Stimulated activated naive CD4-positive, alpha-beta T cell treated with Interleukin-2 at 50 U/mL for 16 hours (primary cell): Measurements from ENCODE around the gene SMIM20.

Experiments
- DNase-seq: peaks from one replicate; lab custom pipeline; 2025; lab: John Stamatoyannopoulos, UW

SMIM20 gene

DNA sequence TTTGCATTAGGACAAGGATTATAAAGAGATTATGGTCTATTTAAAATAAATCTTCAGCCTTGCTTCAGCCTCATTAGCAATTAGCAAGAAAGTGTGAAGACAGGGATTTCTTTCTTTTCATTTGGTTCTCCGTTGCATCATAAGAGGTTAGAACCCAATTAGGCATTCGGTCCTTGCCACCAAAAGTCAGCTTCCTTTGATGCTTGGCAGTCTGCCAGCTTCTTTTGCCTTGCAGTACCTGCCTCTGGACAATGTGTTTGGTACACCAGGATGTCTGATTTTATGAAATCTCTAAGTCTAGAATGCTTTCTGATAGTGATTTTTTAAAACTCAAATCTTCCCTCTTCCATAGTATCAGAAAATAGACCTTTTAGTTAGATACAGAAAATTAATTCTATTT is 12.4 kb downstream of the SMIM20 start:
- no peak for DNase-seq

GRCh38 chr4:25927361-25928195 is 13.6 kb downstream of the SMIM20 start:
- DNase-seq = no peak

- DNase-seq = no peak
Observed at GRCh38 chr4:25928379-25929297, 14.6 kb downstream of the SMIM20 start.

DNA sequence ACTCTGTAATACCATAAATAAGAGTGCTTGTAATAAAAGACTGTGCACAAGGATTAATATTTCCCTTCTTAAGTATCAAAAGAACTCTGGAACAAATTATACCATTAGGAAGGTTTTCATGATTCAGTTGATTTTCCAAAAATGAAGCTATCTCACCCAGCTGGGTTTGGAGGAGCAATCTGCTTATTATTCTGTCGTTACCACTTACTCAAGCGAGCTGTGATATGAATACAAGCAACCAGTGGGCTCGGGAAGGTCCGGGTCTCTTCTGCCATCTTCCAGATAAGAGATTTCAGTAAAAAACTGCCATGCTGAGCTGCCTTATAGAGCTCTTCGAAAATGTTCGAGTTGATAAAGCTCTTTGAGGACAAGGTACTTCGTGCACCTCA is 15.3 kb downstream of the SMIM20 start:
- no peak for DNase-seq

DNA sequence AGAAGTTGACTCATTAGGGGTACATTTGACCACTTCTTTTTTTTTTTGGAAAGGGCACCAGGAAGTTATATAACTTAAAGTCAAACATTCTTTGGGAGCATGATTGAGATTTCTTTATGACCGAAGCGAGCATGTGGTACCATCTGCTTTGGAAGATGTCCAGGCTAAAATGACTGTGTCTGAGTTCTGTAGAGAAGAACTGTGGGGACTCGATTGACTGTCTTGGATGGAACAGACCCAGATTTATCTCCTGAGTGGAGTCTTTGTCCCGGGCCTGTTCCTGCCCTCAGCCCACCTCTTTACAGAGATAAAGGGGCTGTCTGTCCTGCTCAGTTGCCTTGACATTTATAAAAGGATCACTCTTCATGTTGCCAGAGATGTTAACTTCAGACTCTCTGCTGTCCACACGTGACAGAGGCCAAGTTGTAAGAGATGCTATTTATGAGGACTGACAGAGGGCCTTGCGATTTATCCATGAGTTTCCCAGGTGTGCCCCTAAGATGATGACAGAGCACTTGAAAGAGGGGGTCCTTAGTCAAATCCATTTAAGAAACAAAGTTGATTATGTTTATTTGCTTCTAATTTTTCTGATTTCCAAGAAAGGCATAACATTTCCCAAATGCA is 16.8 kb downstream of the SMIM20 start:
- no peak for DNase-seq

DNA sequence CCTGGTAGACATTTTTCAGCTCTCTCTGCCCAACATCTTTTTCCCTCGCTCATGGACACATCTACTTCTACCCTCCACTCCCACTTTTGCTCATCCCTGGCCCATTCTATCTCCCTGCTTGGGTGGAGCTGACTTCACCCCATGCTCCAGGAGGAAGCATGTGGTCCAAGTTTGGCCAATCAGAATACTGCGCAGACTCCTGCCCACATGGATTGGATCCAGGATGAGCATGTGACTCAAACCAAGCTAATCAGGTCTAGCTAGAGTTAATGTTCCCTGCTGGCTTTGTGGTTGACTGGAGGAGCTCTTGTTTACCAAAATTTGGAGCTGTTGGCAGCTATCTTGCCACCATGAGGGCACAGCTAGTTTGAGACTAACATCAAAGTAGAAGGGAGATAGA is 22.7 kb downstream of the SMIM20 start:
- DNase-seq = no peak

GRCh38 chr4:25937801-25938200 is 23.8 kb downstream of the SMIM20 start:
- no peak for DNase-seq

GRCh38 chr4:25938366-25938765 is 24.3 kb downstream of the SMIM20 start:
- no peak for DNase-seq

DNA sequence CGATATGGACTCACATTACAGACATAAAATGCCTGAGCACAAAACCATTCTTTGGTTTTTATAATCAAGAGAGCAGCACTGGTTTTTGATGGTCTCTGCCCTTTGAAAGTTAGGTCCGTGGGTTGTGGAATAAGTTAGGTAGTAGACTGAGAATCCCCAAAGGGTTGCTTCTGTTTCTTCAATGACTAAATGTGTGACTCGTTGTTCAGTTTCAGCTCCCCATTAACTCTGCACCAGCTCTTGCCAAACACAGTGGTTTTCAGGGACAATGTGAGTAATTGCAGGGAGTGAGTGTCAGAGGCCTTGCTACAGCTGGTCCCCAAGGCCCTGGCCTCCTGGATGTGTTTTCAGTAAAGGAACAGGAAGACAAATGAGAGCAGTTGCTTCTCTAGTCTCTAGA is 24.8 kb downstream of the SMIM20 start:
- DNase-seq = peak; percentile 48

- no peak for DNase-seq
Observed at GRCh38 chr4:25939330-25939729, 25.3 kb downstream of the SMIM20 start.

GRCh38 chr4:25941457-25942221 is 27.6 kb downstream of the SMIM20 start:
- DNase-seq = no peak

DNA sequence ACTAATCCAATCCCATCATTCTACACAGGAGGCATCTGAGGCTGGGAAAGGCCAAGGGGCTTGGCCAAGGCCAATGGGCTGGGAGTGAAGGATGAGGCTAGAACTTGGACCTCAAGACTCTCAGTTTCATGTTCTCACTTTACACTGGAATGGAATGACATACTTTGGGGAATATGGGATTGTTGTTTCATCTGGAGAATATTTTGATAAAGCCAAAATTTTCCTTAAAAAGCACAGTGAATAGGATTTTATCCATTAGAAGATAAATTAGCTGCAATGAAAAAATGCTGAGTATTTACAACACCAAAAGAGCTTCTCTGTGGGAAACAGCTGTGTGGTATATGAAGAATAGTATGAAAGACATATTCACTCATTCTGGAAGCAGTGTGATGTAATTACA is 29.3 kb downstream of the SMIM20 start:
- DNase-seq = no peak

GRCh38 chr4:25943805-25944204 is 29.8 kb downstream of the SMIM20 start:
- no peak for DNase-seq

- DNase-seq = no peak
Observed at GRCh38 chr4:25948051-25948450, 34.0 kb downstream of the SMIM20 start.

- DNase-seq = no peak
Observed at GRCh38 chr4:25949173-25949748, 35.2 kb downstream of the SMIM20 start.

DNA sequence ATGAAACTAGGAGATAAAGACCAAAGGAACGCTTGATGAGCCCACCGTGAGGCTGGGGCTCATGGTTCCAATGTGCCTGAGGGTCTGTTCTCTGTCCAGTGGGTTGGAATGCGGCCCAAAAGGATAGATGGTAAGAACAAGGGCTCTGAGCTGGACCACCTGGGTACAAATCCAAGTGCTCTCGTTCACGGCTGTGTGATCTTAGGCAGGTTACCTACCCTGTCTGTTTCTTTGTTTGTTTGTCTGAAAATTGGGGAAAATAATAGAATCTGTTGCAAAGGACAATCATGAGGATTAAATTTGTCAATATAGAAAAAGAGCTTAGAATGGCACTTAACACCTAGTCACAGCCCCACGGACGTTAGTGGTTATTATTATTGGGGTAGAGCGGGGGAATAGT is 36.0 kb downstream of the SMIM20 start:
- DNase-seq = no peak

- DNase-seq = no peak
Observed at GRCh38 chr4:25950461-25951389, 36.7 kb downstream of the SMIM20 start.

- DNase-seq = peak; percentile 26
Observed at GRCh38 chr4:25951390-25951952, 37.5 kb downstream of the SMIM20 start.

GRCh38 chr4:25953740-25954139 is 39.7 kb downstream of the SMIM20 start:
- DNase-seq = no peak

DNA sequence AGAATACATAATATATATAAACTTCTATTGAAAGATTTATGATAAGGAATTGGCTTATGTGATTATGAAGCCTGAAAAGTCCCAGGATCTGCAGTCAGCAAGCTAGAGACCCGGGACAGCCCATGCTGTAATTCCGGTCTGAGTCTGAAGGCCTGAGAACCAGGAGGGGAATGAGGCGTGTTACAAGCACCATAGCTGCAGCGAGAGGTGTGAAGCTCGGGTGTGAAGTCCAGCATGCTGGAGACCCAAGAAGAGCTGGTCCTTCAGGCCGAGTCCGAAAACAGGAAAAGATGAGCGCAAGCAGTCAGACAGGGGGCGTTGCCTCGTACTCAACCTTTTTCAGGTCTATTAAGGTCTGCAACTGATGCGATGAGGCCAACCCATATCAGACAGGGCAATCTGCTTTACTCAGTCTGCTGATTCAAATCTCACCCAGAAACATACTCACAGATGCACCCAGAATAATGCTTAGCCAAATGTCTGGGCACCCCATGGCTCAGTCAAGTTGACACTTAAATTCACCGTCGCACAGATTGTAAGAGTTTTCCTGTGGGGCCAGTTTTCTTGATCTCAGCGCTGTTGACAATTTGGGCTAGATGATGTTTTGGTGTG is 40.4 kb downstream of the SMIM20 start:
- no peak for DNase-seq
